HG02981 (cell line): ENCODE results near the gene SMC6.

Experiments used
- ATAC-seq: cut with Tn5 transposase; IDR thresholded peaks from one replicate; pipeline ENCODE4 v1.9.1; 2021; ENCODE audit warnings: mild to moderate bottlenecking, moderate library complexity; ENCODE audit not compliant: unreplicated experiment

SMC6 gene

GRCh38 chr2:17719562-17720371 is 33.8 kb downstream of the SMC6 start:
- ATAC-seq = peak; percentile 63

DNA sequence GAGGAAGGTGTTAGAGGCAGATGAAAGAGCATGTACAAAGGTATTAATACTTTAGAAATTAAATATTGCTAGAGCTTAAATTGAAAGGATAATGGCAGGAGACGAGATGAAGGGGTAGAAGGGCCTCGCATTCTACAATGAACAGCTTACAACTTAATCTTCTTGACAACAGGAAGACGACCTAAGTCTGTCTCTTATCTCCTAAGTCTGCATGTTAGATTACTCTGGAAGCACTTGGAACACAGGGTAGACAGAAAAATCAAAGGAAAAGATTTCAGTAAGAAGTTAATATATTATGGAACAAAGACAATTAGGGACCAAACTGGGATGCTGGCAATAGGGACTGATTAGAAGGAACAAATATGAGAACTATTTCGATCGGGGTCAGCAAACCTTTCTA is 34.9 kb downstream of the SMC6 start:
- no peak for ATAC-seq

DNA sequence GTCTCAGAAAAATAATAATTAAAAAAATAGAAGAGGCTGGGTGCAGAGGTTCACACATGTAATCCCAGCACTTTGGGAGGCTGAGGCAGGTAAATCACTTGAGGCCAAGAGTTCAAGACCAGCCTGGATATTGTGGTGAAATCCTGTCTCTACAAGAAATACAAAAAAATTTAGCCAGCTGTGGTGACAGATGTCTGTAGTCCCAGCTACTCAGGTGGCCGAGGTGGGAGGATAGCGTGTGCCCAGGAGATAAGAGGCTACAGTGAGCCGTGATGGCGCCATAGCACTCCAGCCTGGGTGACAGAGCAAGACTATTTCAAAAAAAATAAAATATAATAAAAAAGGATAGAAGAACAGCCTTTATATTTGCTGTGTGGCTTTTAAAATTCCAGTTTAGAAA is 35.9 kb downstream of the SMC6 start:
- no peak for ATAC-seq

- ATAC-seq = no peak
These were observed 40.3 kb downstream of the SMC6 start for GRCh38 chr2:17713291-17713690.

GRCh38 chr2:17710547-17711248 is 42.9 kb downstream of the SMC6 start:
- ATAC-seq = no peak

DNA sequence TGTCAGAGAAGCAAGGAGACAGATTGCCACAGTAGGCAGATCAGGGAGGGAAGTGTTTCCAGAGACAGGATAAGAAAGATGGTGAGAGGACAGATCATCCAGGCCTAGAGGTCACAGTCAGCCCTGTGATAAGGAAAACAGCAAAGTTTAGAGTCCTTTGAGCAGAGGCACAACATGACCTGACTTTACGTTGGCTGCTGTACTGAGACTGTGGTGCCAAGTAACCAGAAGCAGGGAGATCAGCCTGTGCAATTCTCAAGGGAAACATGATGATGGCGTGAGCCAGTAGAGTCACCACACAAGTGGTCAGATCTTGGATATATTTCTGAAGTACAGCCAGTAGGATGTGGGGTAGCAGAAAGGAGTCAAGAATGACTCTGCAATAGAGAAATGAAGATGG is 43.7 kb downstream of the SMC6 start:
- no peak for ATAC-seq

GRCh38 chr2:17708501-17708900 is 45.1 kb downstream of the SMC6 start:
- ATAC-seq = no peak

- no peak for ATAC-seq
These were observed 46.8 kb downstream of the SMC6 start for GRCh38 chr2:17706845-17707244.

- ATAC-seq = no peak
These were observed 62.8 kb downstream of the SMC6 start for GRCh38 chr2:17690776-17691175.

DNA sequence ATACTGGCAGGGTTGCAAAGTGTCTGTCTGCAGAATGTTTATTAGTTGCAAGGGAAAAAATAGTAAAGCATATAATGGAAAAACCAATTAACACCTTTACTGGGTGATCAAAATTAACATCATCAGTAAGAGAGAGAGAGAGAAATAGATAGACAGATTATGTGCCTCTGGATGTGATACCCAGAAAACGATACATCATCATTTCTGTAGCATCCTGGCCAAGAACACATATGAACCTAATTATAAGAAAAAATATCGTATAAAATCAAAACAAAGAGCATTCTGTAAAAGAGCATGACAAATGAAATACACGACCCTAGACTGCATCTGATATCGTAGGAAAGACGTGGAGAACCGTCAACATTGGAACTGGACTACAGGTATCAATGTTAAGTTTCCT is 64.6 kb downstream of the SMC6 start:
- no peak for ATAC-seq

DNA sequence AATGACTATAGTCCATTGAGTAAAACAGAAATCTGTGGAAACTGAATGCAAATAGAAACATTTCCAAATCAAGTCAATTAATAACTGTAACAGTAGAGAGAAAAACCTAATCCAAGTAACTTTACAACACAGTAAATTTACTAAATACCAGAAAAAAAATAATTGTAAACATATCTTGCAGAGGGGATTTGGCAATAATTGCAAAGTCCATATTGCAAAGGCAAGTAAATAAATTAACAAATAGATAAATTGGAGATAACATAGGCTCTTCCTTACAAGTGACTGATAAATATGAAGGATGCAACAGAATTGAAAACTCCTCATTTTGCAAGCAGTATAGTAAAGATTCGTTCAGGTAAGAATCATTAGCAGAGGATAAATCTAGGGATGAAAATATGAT is 65.0 kb downstream of the SMC6 start:
- no peak for ATAC-seq

GRCh38 chr2:17683981-17684380 is 69.6 kb downstream of the SMC6 start:
- no peak for ATAC-seq

- no peak for ATAC-seq
These were observed 71.3 kb downstream of the SMC6 start for GRCh38 chr2:17682098-17682857.

DNA sequence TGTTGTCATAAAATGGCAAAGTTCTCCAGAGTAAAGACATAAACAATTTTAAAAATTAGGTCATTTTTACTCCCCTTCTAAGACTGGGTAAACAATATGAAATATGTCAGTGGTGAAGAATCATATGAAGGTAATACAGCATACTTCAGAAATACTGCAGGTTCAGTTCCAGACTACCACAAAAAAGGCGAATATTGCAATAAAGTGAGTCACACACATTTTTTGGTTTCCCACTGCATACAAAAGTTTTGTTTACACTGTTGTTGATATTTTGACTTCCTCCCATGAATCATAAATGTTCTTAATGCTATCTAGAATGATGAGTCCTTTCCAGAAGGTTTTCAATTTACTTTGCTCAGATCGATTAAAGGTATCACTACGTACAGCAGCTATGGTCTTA is 73.5 kb downstream of the SMC6 start:
- no peak for ATAC-seq

DNA sequence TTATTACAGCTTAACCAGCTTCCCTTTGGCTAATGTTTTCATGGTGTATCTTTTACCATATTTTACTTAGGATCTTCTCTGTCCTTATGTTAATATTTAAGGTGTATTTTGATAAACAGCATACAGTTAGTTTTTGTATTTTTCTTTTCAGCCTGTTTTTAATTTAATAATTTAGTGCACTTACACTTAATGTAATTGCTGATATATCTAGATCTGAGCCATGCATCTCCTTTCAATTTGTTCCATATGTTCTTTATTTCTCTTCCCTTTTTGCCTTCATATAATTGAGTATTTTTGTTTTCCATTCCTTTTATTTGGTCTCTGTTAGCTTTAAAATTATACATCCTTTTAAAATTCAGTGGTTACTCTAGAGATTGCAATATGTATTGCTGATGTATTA is 78.8 kb downstream of the SMC6 start:
- ATAC-seq = no peak

DNA sequence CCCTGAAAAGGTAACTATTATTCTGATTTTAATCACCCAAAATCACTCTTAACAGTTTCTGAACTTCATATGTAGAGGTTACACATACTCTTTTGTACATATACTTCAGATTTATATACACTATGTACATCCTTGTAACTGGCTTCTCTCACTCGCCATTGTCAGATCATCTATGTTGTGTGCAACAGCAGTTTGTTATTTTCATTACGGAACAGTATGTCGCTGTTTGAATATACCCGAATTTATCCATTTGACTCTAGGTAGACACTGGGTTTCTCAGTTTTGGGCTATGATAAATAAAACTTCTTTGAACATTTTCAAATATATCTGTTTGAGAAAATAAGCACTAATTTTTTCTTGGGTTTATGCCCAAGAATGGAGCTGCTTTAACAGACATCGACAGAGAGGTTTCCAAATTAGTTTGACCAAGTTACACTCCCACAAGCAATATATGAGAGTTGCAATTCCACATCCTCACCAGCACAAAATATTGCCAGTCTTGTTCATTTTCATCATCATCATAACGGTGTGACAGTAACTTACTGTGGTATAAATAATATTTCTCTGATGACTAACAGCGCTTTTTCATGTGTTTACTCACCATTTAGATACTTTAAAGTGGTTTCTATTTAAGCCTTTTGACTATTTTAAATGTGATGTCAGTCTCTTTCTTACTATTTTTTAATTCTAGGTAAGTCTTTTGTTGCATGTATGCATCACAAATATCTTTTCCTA is 80.9 kb downstream of the SMC6 start:
- ATAC-seq = no peak

GRCh38 chr2:17667898-17668297 is 85.7 kb downstream of the SMC6 start:
- ATAC-seq = no peak

DNA sequence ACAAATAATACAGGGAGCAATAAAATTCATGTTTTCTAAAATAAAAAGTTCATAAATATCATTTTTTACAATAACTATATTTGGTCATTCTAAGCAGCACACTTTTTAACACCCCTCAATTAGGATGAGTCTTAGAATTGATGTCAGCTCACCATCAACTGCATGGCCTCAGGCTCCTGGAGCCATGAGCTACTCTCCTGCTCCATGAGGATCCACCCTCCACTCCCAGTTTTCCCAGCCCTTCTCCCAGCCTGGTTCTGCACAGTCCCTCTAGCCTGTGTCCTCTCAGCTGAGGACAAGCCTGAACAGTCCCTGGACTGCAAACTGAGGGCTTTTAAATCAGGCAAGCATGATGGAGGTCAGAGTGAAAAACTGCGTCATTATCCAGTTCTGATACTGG is 89.1 kb downstream of the SMC6 start:
- ATAC-seq = no peak

DNA sequence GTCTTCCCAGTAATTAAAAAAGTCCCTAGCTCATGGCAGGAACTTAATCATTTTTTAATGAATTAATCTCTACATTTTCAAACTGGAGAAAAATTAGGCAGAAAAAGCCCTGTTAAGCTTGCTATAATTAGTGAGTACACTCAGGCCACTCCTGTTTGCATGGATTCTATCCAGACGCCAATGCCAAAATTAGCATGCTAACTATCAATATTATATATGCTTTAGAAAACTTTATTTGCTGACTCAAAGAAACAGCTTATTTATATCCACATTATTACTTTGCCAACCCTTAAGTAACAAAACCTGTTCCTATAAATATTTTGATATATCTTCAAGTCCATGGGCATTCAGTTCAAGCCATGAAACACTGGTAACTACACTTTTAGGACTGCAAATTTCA is 90.9 kb downstream of the SMC6 start:
- no peak for ATAC-seq

- ATAC-seq = no peak
These were observed 92.2 kb downstream of the SMC6 start for GRCh38 chr2:17661460-17661859.

- ATAC-seq = no peak
These were observed 93.4 kb downstream of the SMC6 start for GRCh38 chr2:17660219-17660618.
